DMS79 treated with DMSO at 0.1 percent for 48 hours (cell line): ENCODE data around the gene OR2G6.
"Not testable (repeated sequence)": the region's sequence is repeated elsewhere in the genome, so short reads cannot be mapped to it uniquely, and the experiment has no call there.

Experiments used
- DNase-seq: peaks from one replicate; lab custom pipeline; 2025; lab: John Stamatoyannopoulos, UW

The OR2G6 gene

DNA sequence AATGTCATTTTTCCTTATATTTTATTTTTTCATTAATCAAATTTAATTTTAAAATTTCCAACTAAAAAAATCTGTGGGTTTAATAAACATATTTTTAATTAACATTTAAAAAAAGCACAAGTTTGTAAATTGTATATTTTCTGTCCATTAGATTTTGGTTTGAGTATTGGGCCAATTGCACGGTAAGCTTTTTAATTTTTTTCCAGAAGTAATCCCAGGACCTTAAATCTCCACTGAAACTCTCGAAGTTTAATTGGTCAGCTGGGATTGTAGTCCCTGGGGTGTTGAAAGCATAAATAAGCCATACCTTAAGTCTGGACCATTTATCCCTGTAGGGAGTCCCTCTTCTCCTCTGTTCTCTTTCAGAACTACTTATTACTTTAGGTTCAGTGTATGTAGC lies at the start of gene OR2G6:
OR2G6 (plus strand) TSS at position 301 of the 400 bp plus-strand sequence. CDS start 13,574 bp downstream, outside the sequence.
- not testable (repeated sequence) for DNase-seq

DNA sequence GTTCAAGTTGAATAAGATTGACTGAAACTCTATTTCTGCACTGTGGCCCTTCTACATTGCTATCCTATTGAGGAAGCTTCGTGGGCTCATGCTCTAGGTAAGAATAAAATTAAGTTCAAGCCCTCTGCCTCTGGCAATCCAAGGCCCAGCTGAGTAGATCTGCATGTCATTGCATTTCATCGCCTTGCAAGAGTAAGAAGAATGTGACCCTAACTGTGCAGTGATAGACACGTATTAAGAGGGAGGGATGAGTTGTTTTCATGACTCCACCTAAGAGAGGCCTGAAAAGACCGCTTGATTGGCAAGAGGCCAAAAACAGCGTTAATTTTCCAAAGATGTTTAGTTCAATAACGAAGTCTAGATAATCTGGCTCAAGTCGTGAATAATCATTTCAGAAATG lies 48.8 kb upstream of the OR2G6 start:
- DNase-seq: not testable (repeated sequence)

DNA sequence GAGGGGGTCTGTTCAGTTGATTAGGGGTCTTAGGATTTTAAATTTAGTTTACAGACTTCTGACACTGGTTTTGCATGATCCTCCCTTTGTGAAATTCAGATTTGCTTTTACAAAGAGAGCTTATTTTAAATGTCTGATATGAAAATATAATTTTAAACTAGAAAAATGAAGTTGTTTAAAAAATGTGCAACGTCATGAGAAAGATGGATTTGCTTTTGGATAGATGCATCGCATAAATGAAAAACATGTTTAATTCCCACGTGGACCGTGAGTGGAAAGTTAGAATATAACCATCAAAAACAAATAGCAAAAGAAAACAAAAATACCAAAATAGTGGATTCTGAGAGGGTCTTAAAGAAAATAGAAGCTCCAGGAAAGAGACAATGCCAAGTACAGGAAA lies 36.7 kb upstream of the OR2G6 start:
- no peak for DNase-seq

DNA sequence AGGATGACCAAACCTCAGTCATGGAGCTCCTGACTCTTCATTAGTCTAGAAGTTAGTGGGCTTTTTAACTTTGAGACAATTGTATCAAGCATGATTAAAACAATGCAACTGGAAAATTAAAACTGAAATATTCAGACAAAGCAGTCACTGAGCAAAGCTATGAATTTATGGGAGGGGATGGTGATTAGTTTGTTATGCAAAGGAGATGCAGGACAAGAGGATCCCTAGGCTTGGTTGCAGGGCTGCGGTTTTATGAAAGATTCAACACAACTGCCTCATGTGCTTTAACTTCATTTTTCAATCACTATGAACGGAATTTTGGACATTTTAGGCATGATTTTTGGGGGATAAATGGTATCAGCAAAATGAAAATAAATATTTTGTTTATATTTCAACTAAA lies 35.8 kb upstream of the OR2G6 start:
- not testable (repeated sequence) for DNase-seq

DNA sequence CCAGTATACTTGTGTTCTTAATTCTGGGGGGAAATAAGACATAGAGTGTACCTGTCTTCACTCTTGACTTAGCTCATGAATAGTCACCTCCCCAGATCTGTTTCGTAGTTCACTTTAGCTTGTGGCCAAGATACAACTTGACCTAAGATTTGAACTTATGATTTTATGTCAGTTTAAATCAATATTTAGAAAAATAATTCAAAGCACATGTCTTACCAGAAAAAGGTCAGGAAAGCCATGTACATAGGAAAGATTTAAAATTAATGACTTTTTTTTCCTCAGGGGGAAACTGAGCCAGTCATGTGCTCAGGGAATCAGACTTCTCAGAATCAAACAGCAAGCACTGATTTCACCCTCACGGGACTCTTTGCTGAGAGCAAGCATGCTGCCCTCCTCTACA lies 34.8 kb upstream of the OR2G6 start, which contains the start of gene OR2T3:
OR2T3 (plus strand) TSS at position 301 of the 400 bp plus-strand sequence; CDS start at position 301, 0 bp downstream.
- DNase-seq: not testable (repeated sequence)

DNA sequence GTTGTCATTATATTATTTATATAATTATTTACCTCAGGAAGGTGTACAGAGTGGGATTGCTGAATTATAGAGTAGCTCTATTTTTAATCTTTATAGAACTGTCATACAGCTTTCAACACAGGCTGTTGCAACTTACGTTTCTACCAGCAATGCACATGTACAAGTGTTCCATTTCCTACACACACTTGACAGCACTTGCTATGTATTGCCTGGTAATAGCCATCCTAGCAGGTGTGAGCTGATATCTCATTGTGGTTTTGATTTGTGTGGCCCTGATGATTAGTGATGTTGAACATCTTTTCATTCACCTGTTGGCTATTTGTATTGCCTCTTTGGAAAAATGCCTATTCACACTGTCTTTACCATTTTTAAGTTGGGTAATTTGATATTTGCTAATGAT lies 32.2 kb upstream of the OR2G6 start:
- DNase-seq: not testable (repeated sequence)

DNA sequence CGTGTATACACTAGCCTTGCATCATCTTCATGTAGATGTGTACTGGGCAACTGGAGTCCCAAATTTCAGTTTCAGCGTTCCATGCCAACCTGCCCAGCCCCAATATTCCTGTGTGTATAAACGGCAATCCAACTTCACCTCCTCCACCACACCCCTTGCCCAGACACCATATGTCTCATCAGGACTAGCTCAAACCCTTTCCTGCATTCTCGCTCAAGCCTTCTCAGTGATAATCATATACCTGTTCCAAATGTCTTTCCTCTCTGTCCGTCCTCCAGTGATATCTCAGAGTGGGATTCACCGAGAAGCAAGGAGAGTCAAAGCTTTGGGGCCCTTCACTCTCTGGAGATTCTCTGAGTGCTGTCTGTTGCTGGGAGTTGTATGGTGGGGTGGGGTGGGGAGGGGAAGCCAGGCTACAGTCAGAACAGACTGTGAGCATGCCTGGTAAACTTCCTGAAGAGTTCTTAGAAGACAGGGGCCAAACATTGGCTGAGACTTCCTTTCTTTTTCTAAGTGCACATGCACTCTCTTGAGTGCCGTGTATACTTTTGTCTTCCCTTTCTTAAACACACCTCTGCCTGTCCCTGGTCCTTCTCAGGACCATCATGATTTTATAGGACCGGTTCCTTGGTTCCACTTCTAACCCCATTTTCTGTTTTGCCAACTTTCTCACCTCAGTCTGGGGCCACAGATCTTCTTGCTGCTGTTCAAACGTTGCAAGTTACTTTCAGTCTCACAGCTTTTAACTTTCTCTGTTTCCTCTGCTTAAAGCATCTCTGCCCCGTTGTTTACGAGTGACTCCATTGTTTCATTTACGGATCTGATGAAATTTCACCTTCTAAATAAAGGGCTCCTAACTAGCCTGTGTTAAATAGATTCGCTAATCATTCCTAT lies 25.9 kb upstream of the OR2G6 start:
- DNase-seq: not testable (repeated sequence)

DNA sequence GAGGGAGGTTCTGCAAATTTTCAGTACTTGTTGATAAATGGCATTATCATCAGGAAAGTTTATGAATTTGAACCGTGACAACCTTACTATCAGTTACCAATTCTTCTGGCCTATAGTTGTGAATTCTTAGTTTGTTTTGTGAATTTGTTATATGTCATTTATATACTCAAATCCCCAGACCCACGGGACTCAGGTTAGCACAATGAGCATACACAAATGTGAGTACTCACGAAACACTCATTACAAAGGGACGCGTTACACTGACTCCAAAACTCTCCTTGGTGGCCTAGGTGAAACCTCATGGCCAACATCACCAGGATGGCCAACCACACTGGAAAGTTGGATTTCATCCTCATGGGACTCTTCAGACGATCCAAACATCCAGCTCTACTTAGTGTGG lies 19.6 kb upstream of the OR2G6 start, which contains the start of gene OR2T5:
OR2T5 (plus strand) TSS at position 301 of the 400 bp plus-strand sequence; CDS start at position 301, 0 bp downstream.
- DNase-seq: not testable (repeated sequence)

DNA sequence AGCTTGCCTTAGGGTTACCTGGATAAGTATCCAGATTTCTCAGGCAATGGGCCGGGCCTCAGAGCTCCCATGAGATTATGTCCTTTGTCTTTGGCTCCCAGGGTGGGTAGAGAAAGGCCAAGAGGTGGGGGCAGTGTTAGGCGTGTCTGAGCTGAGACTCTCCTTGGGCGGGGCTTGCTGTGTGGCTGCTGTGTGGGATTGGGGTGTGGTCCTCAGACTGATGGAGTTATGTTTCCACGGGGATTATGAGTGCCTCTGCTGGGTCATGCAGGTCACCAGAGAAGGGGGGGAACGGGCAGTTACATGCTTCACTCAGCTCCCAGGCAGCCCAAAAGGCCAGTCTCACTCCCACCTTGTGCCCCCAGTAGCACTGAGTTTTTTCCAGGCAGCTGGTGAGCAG lies 11.2 kb upstream of the OR2G6 start:
- DNase-seq: not testable (repeated sequence)

DNA sequence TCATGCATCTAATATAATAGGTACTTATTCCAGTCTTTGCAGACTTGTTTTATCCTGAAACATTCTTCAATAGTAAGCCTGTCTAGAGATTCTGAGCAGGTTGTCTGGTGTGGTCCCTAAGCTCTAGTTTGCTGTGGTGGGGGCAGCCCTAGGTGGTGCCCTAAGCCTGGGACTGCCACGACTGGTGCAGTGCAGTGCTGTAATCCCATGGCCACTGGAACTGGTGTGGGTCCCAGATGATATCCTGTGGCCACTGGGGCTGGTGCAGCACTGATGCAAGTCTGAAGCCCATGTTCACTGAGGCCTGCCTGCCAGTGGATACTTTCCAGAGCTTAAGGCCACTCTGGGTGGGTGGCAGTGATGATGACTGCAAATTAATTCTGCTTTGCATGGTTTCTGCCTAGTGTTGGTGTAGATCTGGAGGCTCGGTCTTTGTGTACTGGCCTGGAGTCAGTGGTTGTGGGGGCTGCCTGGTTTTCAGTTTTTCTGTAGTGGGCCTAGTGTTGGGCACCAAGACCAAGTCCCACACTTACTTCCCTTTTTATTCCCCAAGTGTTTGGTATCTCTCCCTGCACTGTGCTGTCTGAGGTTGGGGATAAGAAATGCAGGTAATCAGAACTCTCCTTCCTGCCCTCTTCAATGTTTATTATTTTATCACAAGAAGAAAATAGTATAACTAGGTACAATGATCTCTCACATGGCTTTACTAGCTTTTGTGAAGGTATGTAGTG lies 7.4 kb upstream of the OR2G6 start:
- DNase-seq: not testable (repeated sequence)

DNA sequence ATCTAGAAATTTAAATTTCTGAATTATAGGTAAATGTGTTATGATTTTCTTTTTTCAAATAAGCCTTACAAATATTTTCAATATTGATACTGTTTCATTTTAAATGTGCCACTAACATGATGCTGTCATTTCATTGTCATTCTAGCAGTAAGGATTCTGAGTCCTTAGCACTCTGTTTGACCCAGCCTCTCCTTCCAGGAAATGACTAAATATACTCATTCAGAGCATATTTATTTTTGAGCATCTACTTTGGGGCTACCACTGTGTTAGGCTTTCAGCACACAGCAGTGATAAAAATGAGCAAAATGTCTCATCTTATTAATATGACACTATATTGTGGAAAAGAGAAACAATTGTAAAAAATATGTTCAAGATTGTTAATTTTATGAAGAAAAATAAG lies 2.3 kb downstream of the OR2G6 start:
- not testable (repeated sequence) for DNase-seq

DNA sequence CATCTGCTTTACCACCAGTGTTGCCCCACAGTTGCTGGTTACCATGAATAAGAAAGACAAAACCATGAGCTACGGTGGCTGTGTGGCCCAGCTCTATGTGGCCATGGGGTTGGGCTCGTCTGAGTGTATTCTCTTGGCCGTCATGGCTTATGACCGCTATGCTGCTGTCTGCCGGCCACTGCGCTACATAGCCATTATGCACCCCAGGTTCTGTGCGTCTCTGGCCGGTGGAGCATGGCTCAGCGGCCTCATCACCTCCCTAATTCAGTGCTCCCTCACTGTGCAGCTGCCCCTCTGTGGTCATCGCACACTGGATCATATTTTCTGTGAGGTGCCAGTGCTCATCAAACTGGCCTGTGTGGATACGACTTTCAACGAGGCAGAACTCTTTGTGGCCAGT lies 14.0 kb downstream of the OR2G6 start:
- no peak for DNase-seq

DNA sequence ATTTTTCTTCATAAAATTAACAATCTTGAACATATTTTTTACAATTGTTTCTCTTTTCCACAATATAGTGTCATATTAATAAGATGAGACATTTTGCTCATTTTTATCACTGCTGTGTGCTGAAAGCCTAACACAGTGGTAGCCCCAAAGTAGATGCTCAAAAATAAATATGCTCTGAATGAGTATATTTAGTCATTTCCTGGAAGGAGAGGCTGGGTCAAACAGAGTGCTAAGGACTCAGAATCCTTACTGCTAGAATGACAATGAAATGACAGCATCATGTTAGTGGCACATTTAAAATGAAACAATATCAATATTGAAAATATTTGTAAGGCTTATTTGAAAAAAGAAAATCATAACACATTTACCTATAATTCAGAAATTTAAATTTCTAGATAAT lies 29.6 kb downstream of the OR2G6 start:
- DNase-seq: not testable (repeated sequence)

DNA sequence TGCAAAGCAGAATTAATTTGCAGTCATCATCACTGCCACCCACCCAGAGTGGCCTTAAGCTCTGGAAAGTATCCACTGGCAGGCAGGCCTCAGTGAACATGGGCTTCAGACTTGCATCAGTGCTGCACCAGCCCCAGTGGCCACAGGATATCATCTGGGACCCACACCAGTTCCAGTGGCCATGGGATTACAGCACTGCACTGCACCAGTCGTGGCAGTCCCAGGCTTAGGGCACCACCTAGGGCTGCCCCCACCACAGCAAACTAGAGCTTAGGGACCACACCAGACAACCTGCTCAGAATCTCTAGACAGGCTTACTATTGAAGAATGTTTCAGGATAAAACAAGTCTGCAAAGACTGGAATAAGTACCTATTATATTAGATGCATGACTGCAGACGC lies 39.5 kb downstream of the OR2G6 start:
- DNase-seq: not testable (repeated sequence)

DNA sequence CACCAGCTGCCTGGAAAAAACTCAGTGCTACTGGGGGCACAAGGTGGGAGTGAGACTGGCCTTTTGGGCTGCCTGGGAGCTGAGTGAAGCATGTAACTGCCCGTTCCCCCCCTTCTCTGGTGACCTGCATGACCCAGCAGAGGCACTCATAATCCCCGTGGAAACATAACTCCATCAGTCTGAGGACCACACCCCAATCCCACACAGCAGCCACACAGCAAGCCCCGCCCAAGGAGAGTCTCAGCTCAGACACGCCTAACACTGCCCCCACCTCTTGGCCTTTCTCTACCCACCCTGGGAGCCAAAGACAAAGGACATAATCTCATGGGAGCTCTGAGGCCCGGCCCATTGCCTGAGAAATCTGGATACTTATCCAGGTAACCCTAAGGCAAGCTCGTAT lies 43.2 kb downstream of the OR2G6 start:
- DNase-seq: not testable (repeated sequence)

DNA sequence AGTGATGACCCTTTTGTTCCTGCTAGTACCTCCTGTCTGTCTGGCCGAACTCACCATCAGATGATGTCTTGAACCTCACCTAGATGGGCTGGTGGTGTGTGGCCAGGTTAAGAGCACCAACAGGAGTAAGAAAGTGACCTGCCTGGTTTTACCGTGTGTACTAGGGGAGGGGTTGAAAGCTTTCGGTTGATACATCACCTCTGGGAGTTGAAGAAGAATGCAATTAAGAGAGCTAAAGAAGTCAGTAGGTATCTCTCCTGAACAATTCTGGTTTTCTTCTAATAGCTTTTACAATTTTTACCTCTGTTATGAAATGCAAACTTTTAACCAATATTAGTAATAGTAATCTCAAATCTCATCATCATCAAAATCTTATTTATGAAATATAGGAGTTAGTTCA lies 54.8 kb downstream of the OR2G6 start, which contains the start of gene OR2T29:
OR2T29 (minus strand) TSS at position 101 of the 400 bp plus-strand sequence. CDS start 3,281 bp downstream, outside the sequence.
- DNase-seq: not testable (repeated sequence)

DNA sequence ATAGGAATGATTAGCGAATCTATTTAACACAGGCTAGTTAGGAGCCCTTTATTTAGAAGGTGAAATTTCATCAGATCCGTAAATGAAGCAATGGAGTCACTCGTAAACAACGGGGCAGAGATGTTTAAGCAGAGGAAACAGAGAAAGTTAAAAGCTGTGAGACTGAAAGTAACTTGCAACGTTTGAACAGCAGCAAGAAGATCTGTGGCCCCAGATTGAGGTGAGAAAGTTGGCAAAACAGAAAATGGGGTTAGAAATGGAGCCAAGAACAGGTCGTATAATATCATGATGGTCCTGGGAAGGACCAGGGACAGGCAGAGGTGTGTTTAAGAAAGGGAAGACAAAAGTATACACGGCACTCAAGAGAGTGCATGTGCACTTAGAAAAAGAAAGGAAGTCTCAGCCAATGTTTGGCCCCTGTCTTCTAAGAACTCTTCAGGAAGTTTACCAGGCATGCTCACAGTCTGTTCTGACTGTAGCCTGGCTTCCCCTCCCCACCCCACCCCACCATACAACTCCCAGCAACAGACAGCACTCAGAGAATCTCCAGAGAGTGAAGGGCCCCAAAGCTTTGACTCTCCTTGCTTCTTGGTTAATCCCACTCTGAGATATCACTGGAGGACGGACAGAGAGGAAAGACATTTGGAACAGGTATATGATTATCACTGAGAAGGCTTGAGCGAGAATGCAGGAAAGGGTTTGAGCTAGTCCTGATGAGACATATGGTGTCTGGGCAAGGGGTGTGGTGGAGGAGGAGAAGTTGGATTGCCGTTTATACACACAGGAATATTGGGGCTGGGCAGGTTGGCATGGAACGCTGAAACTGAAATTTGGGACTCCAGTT lies 57.9 kb downstream of the OR2G6 start:
- not testable (repeated sequence) for DNase-seq

DNA sequence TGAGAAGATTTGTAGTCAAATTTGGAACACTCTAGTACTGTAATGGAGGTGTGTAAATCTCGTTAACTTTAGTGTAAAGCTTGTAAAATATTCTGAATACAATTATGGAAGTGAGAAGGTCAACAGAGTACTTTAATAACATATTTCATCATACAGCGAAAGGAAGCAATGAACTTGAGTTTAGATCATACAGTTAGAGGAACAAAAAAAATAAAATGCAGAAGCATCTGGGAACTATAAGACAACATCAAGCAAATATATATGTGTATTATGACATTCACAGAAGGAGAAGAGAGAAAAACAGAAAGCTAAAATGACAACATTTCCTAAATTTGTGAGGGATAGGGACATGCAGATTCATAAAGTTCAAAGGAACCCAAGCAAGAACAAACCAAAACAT lies 61.2 kb downstream of the OR2G6 start:
- DNase-seq: not testable (repeated sequence)

DNA sequence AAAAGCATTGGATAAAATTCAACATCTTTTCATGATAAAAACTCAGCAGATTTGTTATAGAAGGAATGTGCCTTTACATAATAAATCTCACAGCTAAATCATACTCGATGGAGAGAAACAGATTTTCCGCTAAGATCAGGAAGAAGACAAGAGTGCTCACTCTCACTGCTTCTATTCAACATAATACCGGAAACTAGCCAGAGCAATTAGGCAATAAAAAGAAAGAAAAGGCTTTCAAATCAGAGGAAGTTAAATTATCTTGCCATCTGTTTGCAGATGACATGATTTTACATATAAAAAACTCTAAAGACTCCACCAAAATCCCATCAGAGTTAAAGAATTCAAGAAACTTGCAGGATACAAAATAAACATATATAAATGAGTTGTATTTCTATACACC lies 62.9 kb downstream of the OR2G6 start:
- DNase-seq: not testable (repeated sequence)

DNA sequence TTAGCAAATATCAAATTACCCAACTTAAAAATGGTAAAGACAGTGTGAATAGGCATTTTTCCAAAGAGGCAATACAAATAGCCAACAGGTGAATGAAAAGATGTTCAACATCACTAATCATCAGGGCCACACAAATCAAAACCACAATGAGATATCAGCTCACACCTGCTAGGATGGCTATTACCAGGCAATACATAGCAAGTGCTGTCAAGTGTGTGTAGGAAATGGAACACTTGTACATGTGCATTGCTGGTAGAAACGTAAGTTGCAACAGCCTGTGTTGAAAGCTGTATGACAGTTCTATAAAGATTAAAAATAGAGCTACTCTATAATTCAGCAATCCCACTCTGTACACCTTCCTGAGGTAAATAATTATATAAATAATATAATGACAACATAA lies 64.2 kb downstream of the OR2G6 start:
- DNase-seq: not testable (repeated sequence)

DNA sequence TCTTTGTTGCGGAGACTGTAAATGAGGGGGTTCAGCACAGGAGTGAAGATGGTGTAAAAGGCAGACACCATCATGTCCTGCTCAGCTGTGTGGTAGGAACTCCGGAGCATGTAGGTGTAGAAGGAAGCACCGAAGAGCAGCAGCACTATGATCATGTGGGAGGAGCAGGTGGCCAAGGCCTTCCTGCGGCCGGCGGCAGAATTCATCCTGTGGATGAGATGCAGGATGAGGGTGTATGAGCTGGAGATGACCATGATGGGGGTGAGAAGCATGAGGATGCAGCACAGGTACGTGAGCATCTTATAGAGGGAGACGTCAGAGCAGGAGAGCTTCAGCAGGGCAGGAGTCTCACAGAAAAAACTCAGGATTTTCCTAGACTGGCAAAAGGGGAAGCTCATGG lies 66.0 kb downstream of the OR2G6 start:
- DNase-seq: not testable (repeated sequence)

DNA sequence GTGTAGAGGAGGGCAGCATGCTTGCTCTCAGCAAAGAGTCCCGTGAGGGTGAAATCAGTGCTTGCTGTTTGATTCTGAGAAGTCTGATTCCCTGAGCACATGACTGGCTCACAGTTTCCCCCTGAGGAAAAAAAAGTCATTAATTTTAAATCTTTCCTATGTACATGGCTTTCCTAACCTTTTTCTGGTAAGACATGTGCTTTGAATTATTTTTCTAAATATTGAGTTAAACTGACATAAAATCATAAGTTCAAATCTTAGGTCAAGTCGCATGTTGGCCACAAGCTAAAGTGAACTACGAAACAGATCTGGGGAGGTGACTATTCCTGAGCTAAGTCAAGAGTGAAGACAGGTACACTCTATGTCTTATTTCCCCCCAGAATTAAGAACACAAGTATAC lies 66.8 kb downstream of the OR2G6 start, which contains the start of gene OR2T34:
OR2T34 (minus strand) TSS at position 101 of the 400 bp plus-strand sequence; CDS start at position 101, 0 bp downstream.
- not testable (repeated sequence) for DNase-seq
